Activated CD8-positive, alpha-beta T cell treated with anti-CD3 and anti-CD28 coated beads for 36 hours (primary cell): ENCODE data around the gene FBXL12. TPM values are rescaled to one million over a fixed set of nuclear protein-coding genes. Genes with fewer than 3 reads are reported as not detected.

Source experiments
- ATAC-seq: fragments of 200-7000 bp; cut with Tn5 transposase; one replicate; pipeline ENCODE4 v1.10.0; 2021; ENCODE audit warnings: mild to moderate bottlenecking, moderate library complexity
- CTCF ChIA-PET: fragments of 350-600 bp; sonication (Branson Sonifier 250); formaldehyde crosslinking; loops from one replicate; lab custom pipeline; 2021; ENCODE audit warnings: antibody characterized with exemption; lab: Charles Lee
- POLR2A ChIA-PET: fragments of 350-600 bp; sonication (Branson Sonifier 250); formaldehyde crosslinking; loops from one replicate; lab custom pipeline; 2021; ENCODE audit warnings: antibody characterized with exemption; lab: Charles Lee
- DNase-seq: peaks from one replicate; pipeline ENCODE4 v3.0.0-alpha.2; 2020
- H3K27ac Mint-ChIP-seq: one replicate; pipeline ENCODE4 v1.8.0; 2021; ENCODE audit warnings: mild to moderate bottlenecking, mixed read lengths
- H3K27me3 Mint-ChIP-seq: one replicate; pipeline ENCODE4 v1.8.0; 2021; ENCODE audit warnings: mixed read lengths
- H3K36me3 Mint-ChIP-seq: one replicate; pipeline ENCODE4 v1.8.0; 2021; ENCODE audit warnings: low read depth, mixed read lengths
- H3K4me1 Mint-ChIP-seq: one replicate; pipeline ENCODE4 v1.8.0; 2021; ENCODE audit warnings: low read depth, mixed read lengths
- H3K4me3 Mint-ChIP-seq: one replicate; pipeline ENCODE4 v1.8.0; 2021; ENCODE audit warnings: mild to moderate bottlenecking, moderate library complexity, mixed read lengths
- H3K9me3 Mint-ChIP-seq: one replicate; pipeline ENCODE4 v1.8.0; 2021; ENCODE audit warnings: mixed read lengths
- CTCF ChIP-seq: fragments of 200-600 bp; IDR thresholded peaks from one replicate; pipeline ENCODE4 v1.8.0; 2022; ENCODE audit warnings: antibody characterized with exemption, mild to moderate bottlenecking
- intact Hi-C: fragments of 100-400 bp; cut with micrococcal nuclease; formaldehyde crosslinking; loops from one replicate; pipeline ENCODE4 v1.10.0; 2022
- total RNA-seq, 2 experiments: library from RNA; stranded (reverse); gene quantifications; one replicate each; pipeline ENCODE4 v1.2.3, GENCODE V29; 2021

FBXL12 gene
- total RNA-seq, 2 experiments from 2014 or later = 24.2 to 26.7 TPM

GRCh38 chr19:9811139-9811538 lies 7.7 kb downstream of the FBXL12 start:
- ChIA-PET POLR2A (no interaction called here), CTCF (no interaction called here)
- DNase-seq = no peak
- Mint-ChIP-seq H3K4me3 (no peak overlapping the region), H3K27ac (no peak overlapping the region), H3K36me3 (peaks cover 45% of the 10 kb centered on the region), H3K27me3 (no peaks in the 10 kb centered on the region), H3K4me1 (peaks cover 30% of the 10 kb centered on the region), H3K9me3 (no peaks in the 10 kb centered on the region)
- no peak for TF ChIP-seq CTCF
- ATAC-seq = no peak
- intact Hi-C loops = no loop called here

GRCh38 chr19:9808855-9809824 lies 9.7 kb downstream of the FBXL12 start:
- Mint-ChIP-seq H3K4me3 (no peak overlapping the region), H3K9me3 (no peaks in the 10 kb centered on the region), H3K4me1 (peaks cover 22% of the 10 kb centered on the region), H3K27ac (peak overlapping the region; percentile 84), H3K27me3 (no peaks in the 10 kb centered on the region), H3K36me3 (peaks cover 29% of the 10 kb centered on the region)
- CTCF ChIA-PET = interaction anchor here (1.2 kb wide), 1 partner anchor 11 kb away, joined by 3 read pairs; no protein-coding TSS in a partner anchor
- ATAC-seq (peak; percentile 56), DNase-seq (peak; percentile 24)
- intact Hi-C loops = no loop called here
- TF ChIP-seq CTCF = no peak
- POLR2A ChIA-PET = interaction anchor here (1.4 kb wide), 1 partner anchor 9 kb away, joined by 5 read pairs; no protein-coding TSS in a partner anchor

- no peak for DNase-seq
- Mint-ChIP-seq H3K27ac (no peak overlapping the region), H3K36me3 (peaks cover 24% of the 10 kb centered on the region), H3K4me3 (no peak overlapping the region), H3K27me3 (no peaks in the 10 kb centered on the region), H3K4me1 (peaks cover 22% of the 10 kb centered on the region), H3K9me3 (no peaks in the 10 kb centered on the region)
- POLR2A ChIA-PET = interaction anchor here (0.9 to 1.9 kb wide), 3 partner anchors 12 to 21 kb away, joined by 3 to 6 read pairs (median 5); partner anchors contain the start of genes FBXL12 and UBL5
- ATAC-seq = no peak
- TF ChIP-seq CTCF = no peak
- CTCF ChIA-PET = interaction anchor here (0.9 to 1.5 kb wide), 2 partner anchors 11 to 220 kb away, joined by 3 to 6 read pairs; no protein-coding TSS in a partner anchor
- intact Hi-C loops = no loop called here
These were observed 12.1 kb downstream of the FBXL12 start for GRCh38 chr19:9806803-9807202.

- no peak for ATAC-seq
- Mint-ChIP-seq H3K36me3 (peaks cover 2% of the 10 kb centered on the region), H3K4me1 (peaks cover 6% of the 10 kb centered on the region), H3K4me3 (no peak overlapping the region), H3K9me3 (no peaks in the 10 kb centered on the region), H3K27me3 (no peaks in the 10 kb centered on the region), H3K27ac (no peak overlapping the region)
- POLR2A ChIA-PET = no interaction called here
- DNase-seq = no peak
- intact Hi-C loops = no loop called here
- TF ChIP-seq CTCF = no peak
- CTCF ChIA-PET = no interaction called here
These were observed 16.9 kb downstream of the FBXL12 start for GRCh38 chr19:9801976-9802375.
